HG03575 (cell line): ENCODE results near the gene GCA.

Source experiments
- ATAC-seq: cut with Tn5 transposase; IDR thresholded peaks from one replicate; pipeline ENCODE4 v1.9.1; 2021; ENCODE audit not compliant: unreplicated experiment, insufficient number of reproducible peaks, low FRiP score; ENCODE audit errors: extremely low read depth

GCA gene

DNA sequence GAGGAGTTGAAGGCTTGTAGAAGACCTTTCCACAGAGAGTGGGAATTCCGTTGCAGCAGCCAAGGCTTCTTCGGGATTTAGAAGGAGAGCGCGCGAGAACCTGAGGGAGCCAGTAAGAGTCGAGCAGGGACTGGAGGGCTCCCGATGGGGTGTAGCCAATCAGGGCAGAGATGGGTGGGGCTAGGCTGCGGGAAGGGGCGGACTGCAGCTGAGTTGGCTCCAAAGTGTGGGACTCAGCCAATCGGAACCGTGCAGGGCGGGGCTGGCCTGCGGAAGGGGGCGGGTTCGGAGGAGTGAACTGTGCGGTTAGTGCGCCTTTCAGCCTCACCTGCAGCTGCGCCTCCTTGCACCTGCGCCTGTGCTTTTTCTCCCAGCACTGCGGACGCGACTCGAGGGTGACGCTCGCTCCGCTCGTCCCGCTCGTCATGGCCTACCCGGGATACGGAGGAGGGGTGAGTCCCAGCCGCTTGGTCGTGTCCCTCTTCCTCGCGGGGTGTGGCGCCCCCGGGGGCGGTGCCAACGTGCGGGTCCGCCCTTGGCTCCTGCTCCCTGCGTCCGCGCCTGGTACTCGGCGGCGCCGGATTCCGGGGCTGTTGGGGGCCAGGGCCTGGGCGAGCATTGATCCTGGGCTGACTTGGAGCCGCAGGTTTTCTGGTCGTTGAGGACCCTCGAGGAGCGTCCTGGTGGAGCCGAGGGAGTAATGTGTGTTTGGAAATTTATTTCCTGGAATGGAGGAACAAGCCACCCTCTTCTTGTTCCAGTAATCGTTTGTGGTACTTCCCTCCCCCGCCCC lies at the start of gene GCA:
Gene GCA (plus strand): TSS at position 309 of the 793 bp plus-strand sequence. CDS start 117 bp downstream, at position 426.
- peak; percentile 93 for ATAC-seq

DNA sequence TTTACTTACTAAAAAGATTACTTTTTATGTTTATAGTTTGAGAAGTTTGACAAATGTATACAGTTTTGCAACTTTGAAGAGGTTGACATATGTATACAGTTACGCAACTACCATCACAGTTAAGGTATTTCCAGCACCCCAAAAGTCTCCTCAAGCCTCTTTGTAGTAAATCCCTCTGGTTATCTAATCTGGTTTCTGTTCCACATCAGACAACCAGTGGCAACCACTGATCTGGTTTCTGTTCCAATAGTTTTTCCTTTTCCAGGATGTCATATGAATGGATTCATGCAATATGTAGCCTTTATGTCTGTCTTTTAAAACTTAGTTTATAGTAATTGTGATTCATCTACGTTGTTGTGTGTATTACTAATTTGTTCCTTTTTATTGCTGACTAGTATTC lies 48.9 kb upstream of the GCA start:
- ATAC-seq, result no peak

DNA sequence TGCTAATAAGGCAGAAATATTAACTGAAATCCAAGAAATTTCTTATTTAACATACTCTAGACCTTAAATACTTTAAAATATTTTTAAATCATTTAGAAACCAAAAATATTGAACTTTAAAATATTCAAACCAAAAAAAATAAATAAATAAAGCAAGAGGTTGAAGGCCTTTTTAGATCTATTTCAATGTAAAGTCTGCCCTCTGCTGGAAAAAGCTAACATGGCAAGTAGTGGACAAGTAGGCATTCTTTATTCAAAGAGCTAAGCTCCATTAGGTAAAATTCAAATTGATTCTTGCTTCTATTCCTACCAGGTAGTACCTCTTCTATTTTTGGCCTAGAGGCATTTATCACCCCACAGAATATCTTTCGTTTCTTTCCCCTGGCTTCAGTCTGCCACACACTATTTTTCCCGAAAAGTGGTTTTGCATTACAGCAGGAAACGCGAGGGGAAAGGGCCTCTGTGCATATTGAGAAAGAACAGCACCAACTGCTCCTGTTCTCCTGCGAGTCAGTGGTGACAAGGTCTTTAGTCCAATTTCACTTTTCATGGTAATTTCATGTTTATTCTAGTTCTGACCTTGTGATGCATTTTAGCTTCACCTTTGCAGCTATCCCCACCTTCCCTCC lies 45.9 kb upstream of the GCA start:
- no peak for ATAC-seq

- no peak for ATAC-seq
Measured at GRCh38 chr2:162298669-162299335, 45.1 kb upstream of the GCA start.

DNA sequence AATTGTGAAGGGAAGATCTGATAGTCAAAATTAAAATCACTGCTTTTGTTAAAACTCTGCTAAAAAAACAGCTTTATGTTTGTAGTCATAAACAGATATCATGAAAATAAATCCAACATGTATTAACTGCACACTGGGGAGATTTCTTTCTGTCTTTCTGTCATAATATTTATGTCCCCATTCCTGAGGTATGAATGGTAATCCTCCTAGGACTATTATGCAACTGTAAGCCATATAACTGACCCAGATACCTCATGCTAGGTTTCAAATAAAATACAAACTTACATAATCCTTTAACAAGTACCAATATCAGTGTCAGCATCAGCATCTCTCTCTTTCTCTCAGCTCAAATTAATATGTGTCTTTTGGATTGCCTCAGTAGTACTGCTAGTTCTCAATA lies 43.7 kb upstream of the GCA start:
- no peak for ATAC-seq

DNA sequence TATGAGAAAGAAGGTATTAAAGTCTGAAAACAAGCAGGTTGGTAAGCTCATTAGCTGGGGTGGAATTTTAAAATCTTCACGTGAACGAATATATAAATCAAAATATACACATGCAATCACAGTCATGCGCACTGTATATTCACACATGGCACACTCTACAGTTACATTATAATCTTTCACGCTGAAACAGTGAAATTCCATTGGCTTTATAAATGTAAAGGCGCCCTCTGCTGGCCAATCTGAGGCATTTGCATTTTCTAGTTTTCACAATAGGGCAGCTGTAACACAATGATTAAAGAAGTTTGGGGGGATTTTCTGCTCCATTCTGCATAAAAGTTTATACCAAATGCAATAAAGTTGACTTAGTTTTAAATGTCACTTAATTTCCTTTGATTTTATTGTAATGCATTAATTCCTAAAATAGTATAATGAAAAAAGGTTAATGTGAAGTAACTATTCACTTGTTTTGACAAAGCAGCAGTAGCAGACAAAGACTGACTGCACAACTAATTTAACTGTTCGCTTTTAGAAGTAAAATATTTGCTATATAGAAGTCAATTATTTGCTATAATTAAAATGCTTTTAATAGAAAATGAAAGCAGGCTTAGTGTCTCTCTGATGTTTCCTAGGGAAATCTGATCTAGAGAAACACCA lies 42.7 kb upstream of the GCA start:
- ATAC-seq, result peak; percentile 60

DNA sequence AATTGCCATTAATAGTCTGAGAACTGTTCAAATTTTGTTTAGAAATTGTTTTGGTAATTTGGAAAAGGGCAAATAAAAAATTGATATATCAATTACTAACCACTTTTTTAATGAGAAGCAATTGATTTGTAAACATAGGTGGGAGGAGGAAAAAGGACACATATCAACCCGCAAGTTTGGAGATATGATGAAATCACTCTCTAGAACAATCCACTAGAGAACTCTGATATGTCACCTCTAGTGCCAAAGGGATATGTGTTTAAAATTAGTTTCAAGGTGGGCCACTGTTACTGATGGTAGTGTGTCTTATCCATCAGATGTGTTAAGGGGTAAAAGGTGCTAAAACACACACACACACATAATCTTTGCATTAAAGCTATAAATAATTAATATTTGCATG lies 42.1 kb upstream of the GCA start:
- ATAC-seq, result no peak

- ATAC-seq, result no peak
Measured at GRCh38 chr2:162305901-162306300, 38.0 kb upstream of the GCA start.

DNA sequence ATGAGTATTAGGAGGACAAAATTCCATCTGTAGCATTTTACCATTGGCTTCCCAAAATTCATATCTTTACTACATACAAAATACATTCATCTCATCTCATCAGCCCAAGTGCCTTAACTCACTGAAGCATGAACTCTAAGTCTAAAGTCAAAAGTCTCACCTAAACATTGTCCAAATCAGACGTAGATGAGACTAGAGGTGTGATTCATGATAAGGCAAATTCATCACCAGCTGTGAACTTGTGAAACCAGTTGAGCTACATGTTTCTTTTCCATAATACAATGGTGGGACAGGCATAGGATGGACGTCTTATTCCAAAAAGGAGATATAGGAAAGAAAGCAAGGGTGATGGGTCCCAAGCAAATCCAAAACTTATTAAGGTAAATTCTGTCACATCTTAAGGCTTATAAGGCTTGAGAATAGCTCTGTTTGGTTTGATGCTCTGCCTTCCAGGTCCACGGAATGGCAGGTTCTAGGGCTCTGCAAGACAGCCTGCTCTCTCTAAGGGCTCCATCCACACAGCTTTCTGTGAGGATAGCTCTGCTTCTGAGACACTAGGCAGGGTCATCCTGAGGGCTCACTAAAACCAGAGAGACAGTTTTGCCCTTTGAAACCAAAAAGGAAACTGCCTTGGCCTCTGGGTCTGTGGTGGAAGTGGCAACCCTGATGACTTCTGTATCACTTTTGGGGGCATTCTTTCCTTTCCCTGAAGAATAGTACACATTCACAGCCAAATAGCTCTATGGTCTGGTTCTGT lies 35.0 kb upstream of the GCA start:
- no peak for ATAC-seq

DNA sequence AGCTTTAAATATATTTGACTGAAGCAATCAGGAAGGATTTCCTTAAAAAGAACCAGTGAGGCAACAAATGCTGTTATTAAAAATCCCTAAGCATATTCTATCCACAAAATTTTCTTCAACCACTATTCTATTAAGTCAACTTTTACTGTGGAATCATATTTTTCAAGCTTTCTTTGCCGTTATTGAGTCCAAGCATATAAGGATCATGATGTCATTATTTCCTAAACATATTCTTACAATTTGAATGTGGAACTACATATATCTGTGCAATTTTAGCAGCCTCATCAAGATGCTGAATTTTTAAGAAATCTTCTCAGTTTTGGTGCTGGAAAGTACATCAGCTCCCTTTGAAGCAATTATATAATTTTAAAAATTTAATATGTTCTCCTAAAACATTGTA lies 31.1 kb upstream of the GCA start:
- ATAC-seq, result no peak

- no peak for ATAC-seq
Measured at GRCh38 chr2:162315938-162316337, 28.0 kb upstream of the GCA start.

GRCh38 chr2:162316590-162316989 lies 27.3 kb upstream of the GCA start:
- no peak for ATAC-seq

DNA sequence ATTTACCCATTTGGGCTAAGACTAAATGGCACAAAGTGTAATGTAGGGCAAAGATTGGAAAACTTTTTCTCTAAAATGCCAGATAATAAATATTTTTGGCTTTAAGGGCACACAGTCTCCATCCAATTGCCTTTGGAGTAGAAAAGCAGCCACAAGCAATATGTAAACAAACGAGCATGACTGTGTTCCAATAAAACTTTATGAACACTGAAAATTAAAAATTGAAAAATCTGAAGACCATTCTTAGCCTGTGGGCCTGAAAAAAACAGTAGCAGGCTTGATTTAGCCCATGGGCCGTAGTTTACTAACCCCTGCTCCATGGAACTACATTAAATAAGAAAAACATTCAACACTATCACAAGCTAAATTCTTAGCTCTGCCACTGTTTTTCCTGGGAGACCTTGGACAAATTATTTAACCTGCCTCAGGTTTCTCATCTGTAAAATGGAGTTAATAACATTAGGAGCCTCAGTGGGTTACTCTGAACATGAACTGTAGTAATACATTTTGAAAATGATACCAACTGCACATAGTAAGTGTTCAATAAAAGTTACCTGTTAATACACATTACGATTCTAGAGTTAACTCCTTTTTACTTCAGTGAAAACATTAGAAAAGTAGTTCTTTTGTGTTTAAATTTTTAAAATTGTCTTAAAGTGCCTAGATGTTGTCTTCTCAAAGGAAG lies 26.7 kb upstream of the GCA start:
- ATAC-seq, result no peak

DNA sequence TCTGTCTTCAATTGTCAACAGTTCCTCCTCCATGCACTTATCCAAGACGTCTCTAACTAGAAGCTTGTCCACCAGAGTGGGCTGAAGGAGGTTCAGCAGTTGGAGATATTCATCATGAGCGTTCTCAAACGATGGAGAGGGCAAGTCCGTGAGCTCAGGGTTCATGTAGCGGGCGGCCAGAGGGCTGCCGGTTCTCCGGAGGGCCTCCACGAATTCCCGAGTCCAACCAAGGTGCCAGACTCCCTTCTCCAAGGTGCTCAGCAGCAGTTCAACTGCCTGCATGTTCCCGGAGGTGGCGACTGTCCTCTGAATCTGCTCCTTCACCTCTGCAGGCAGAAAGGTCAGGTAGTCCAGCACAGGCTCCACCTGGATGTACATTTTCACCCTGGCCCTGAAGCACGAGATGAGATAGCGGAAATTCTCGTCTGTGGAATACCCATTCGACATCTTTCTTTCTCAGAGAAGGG lies 26.0 kb upstream of the GCA start:
- ATAC-seq, result peak; percentile 0

DNA sequence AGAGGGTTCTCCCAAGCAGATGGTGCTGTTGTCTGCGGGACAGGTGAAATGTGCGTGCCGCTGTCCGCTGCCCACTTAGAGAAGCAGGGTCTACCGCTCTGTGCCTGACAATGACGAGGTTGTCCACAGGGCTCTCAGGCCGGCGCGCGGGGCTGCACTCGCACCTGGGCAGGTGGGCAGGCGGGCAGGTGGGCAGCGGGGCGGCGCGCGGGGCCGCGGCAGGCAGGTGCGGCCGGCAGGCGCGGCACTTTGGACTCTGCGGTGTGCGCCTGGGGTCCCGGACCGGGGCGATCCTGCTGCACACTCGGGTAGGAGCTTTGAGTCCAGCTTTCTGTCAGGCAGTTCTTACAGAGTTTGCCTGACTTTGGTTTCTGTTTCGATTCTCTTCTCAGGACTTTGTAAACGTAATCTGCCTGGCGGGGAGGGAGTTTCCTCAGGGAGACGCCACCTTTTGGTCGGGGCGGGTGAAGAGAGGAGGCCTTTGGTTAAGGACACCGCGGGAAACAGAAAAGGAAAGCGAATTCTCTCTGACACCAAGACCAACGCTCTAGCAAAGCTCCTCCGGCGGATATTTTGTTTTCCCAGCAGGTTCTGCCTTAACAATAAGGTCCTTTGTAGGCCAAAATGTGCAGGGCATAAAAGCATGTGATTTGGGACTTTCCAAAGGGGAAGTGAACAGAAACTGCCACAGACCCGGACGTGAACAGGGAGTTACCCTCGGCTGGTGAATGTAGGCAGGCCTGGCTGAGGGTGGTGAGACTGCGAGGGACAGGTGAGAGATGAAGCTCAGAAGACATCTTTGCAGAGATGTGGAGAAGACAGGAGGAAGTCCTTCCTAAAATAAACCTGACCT lies 25.4 kb upstream of the GCA start, which contains the start of gene IFIH1:
Gene IFIH1 (minus strand): TSS at position 357 of the 853 bp plus-strand sequence. CDS start 377 bp downstream, outside the sequence.
- ATAC-seq, result peak; percentile 69

- ATAC-seq, result no peak
Measured at GRCh38 chr2:162320864-162321517, 22.9 kb upstream of the GCA start.

- ATAC-seq, result no peak
Measured at GRCh38 chr2:162324953-162325352, 19.0 kb upstream of the GCA start.
